H1 (cell line): ENCODE data around the gene SLC7A10. TPM values are rescaled to one million over a fixed set of nuclear protein-coding genes. Genes with fewer than 3 reads are reported as not detected.

ENCODE experiments used
- CTCF ChIA-PET: fragments of 300-600 bp; sonication (Branson Sonifier 250); formaldehyde crosslinking; loops from one replicate; lab custom pipeline; 2021; ENCODE audit not compliant: partially characterized antibody; lab: Charles Lee
- POLR2A ChIA-PET: fragments of 300-600 bp; sonication (Branson Sonifier 250); formaldehyde crosslinking; loops from one replicate; lab custom pipeline; 2021; ENCODE audit warnings: inconsistent platforms; ENCODE audit not compliant: partially characterized antibody; lab: Charles Lee
- DNase-seq, 2 experiments: peaks; one replicate each; pipeline versions ENCODE4 v3.0.0 to v3.0.0-alpha.2; 2010 to 2022; ENCODE audit warnings: low spot score in 2 of 2, low read depth in 1 of 2, mixed read lengths in 1 of 2
- FAIRE-seq: peaks from 2 replicates; lab custom pipeline; 2011; peaks lifted over from hg19 to GRCh38; lab: Jason Lieb, UNC
- H2AFZ ChIP-seq: 2 replicates; pipeline ENCODE4 v1.8.1; 2012; ENCODE audit warnings: low read length, inconsistent platforms
- H2AK5ac ChIP-seq: 2 replicates; pipeline ENCODE4 v1.6.1; 2013; ENCODE audit warnings: low read depth, low read length
- H2BK120ac ChIP-seq: replicated peaks from 2 replicates; pipeline ENCODE3; 2013; ENCODE audit warnings: low read depth, low read length, inconsistent platforms
- H2BK12ac ChIP-seq: 2 replicates; pipeline ENCODE4 v1.6.1; 2013; ENCODE audit warnings: low read depth, low read length
- H2BK15ac ChIP-seq: 2 replicates; pipeline ENCODE4 v1.6.1; 2013; ENCODE audit warnings: low read length
- H2BK20ac ChIP-seq: 2 replicates; pipeline ENCODE4 v1.6.1; 2013; ENCODE audit warnings: low read length
- H2BK5ac ChIP-seq: 2 replicates; pipeline ENCODE4 v1.6.1; 2013; ENCODE audit warnings: low read depth, low read length
- H3K14ac ChIP-seq: 2 replicates; pipeline ENCODE4 v1.6.1; 2013; ENCODE audit warnings: inconsistent platforms; ENCODE audit not compliant: insufficient read length
- H3K18ac ChIP-seq: 2 replicates; pipeline ENCODE4 v1.6.1; 2013; ENCODE audit warnings: low read length; ENCODE audit errors: extremely low read depth
- H3K23ac ChIP-seq: 2 replicates; pipeline ENCODE4 v1.6.1; 2013; ENCODE audit warnings: inconsistent platforms; ENCODE audit not compliant: insufficient read length
- H3K23me2 ChIP-seq: 2 replicates; pipeline ENCODE4 v1.6.1; 2013; ENCODE audit warnings: low read depth, low read length
- H3K27ac ChIP-seq: 2 replicates; pipeline ENCODE4 v1.6.1; 2011; ENCODE audit warnings: low read depth, low read length, inconsistent platforms
- H3K27me3 ChIP-seq, 4 experiments: replicated peaks in 1 of 4; 1 replicate in 1 of 4; 2 replicates in 3 of 4; pipeline versions ENCODE4 v1.6.1 to v1.8.1; 2011 to 2013; ENCODE audit warnings: low read length in 3 of 4, mild to moderate bottlenecking in 3 of 4, inconsistent platforms in 2 of 4, mixed read lengths in 2 of 4, moderate library complexity in 1 of 4; ENCODE audit not compliant: control insufficient read depth in 3 of 4, insufficient read depth in 3 of 4; ENCODE audit errors: extremely low read depth in 1 of 4
- H3K36me3 ChIP-seq, 4 experiments: 2 replicates each; pipeline versions ENCODE4 v1.6.1 to v1.8.1; 2011 to 2013; ENCODE audit warnings: mild to moderate bottlenecking in 4 of 4, low read length in 3 of 4, moderate library complexity in 2 of 4, control low read depth in 1 of 4, inconsistent platforms in 1 of 4; ENCODE audit not compliant: insufficient read depth in 4 of 4, control insufficient read depth in 2 of 4
- H3K4ac ChIP-seq: replicated peaks from 2 replicates; pipeline ENCODE3; 2013; ENCODE audit warnings: low read length, low read depth, mixed read lengths, inconsistent platforms; ENCODE audit not compliant: insufficient read length
- H3K4me1 ChIP-seq, 4 experiments: replicated peaks in 1 of 4; 1 replicate in 1 of 4; 2 replicates in 3 of 4; pipeline versions ENCODE4 v1.6.1 to v1.8.1; 2011 to 2013; ENCODE audit warnings: low read length in 3 of 4, inconsistent platforms in 2 of 4, mixed read lengths in 1 of 4; ENCODE audit not compliant: insufficient read depth in 4 of 4, control insufficient read depth in 3 of 4
- H3K4me2 ChIP-seq, 2 experiments: 2 replicates each; pipeline versions ENCODE4 v1.6.1 to v1.8.1; 2011 to 2013; ENCODE audit warnings: low read depth in 2 of 2, low read length in 2 of 2, control low read depth in 1 of 2, inconsistent platforms in 1 of 2, mild to moderate bottlenecking in 1 of 2; ENCODE audit not compliant: insufficient read depth in 1 of 2
- H3K4me3 ChIP-seq, 4 experiments: fragments of 200-600, 300-600 bp in 1 of 4; sonication (generic), shearing (Covaris generic), sonication (Bioruptor Twin) in 1 of 4; 2 replicates each; pipeline versions ENCODE4 v1.5.1 to v1.8.1; 2011 to 2016; ENCODE audit warnings: low read length in 4 of 4, low read depth in 3 of 4, control low read depth in 2 of 4, inconsistent platforms in 2 of 4, mild to moderate bottlenecking in 2 of 4, mixed read lengths in 1 of 4, moderate library complexity in 1 of 4; ENCODE audit not compliant: insufficient read depth in 2 of 4; ENCODE audit errors: extremely low read depth in 1 of 4
- H3K56ac ChIP-seq: replicated peaks from 2 replicates; pipeline ENCODE3; 2013; ENCODE audit warnings: low read depth, mild to moderate bottlenecking, mixed read lengths, low read length, inconsistent platforms; ENCODE audit not compliant: insufficient read length
- H3K79me1 ChIP-seq: 2 replicates; pipeline ENCODE4 v1.6.1; 2013; ENCODE audit warnings: low read depth, low read length, control low read depth
- H3K79me2 ChIP-seq, 2 experiments: 2 replicates each; pipeline versions ENCODE4 v1.6.1 to v1.8.1; 2012 to 2013; ENCODE audit warnings: low read length in 2 of 2, mild to moderate bottlenecking in 2 of 2, inconsistent platforms in 1 of 2; ENCODE audit not compliant: insufficient read depth in 2 of 2, control insufficient read depth in 1 of 2
- H3K9ac ChIP-seq, 4 experiments: replicated peaks in 1 of 4; 1 replicate in 1 of 4; 2 replicates in 3 of 4; pipeline versions ENCODE4 v1.6.1 to v1.8.1; 2011 to 2013; ENCODE audit warnings: low read depth in 3 of 4, low read length in 3 of 4, control low read depth in 2 of 4, mild to moderate bottlenecking in 2 of 4, moderate library complexity in 2 of 4, inconsistent platforms in 1 of 4; ENCODE audit errors: extremely low read depth in 1 of 4
- H3K9me3 ChIP-seq, 2 experiments: 2 replicates each; pipeline versions ENCODE4 v1.6.1 to v1.8.1; 2012 to 2013; ENCODE audit warnings: mild to moderate bottlenecking in 2 of 2, moderate library complexity in 2 of 2, control low read depth in 1 of 2, inconsistent platforms in 1 of 2, low read depth in 1 of 2, low read length in 1 of 2, mixed read lengths in 1 of 2; ENCODE audit not compliant: insufficient read depth in 2 of 2
- H4K20me1 ChIP-seq, 2 experiments: replicated peaks in 1 of 2; 2 replicates each; pipeline versions ENCODE3 to v1.8.1; 2011 to 2013; ENCODE audit warnings: inconsistent platforms in 2 of 2, low read length in 2 of 2, mild to moderate bottlenecking in 1 of 2; ENCODE audit not compliant: insufficient read depth in 2 of 2, control insufficient read depth in 1 of 2
- H4K5ac ChIP-seq: 2 replicates; pipeline ENCODE4 v1.6.1; 2013; ENCODE audit warnings: low read length, low read depth, mixed read lengths, inconsistent platforms; ENCODE audit not compliant: insufficient read length
- H4K8ac ChIP-seq: 2 replicates; pipeline ENCODE4 v1.8.0; 2013; ENCODE audit warnings: mild to moderate bottlenecking, moderate library complexity, low read length, inconsistent platforms; ENCODE audit not compliant: insufficient read depth; ENCODE audit errors: extremely low read depth
- H4K91ac ChIP-seq: replicated peaks from 2 replicates; pipeline ENCODE3; 2013; ENCODE audit warnings: low read length, mixed read lengths, inconsistent platforms; ENCODE audit not compliant: insufficient read length
- SIX5 ChIP-seq: IDR thresholded peaks from 2 replicates; pipeline ENCODE4 v1.6.1; 2011; ENCODE audit warnings: mild to moderate bottlenecking, low read depth, low read length
- WGBS, 2 experiments: shearing (Covaris generic) in 1 of 2; methylation state at CpG; one replicate each; pipeline versions ENCODE4 v1.1.6 to v1.1.7; 2013 to 2015; ENCODE audit warnings: low lambda C conversion rate in 2 of 2, mixed read lengths in 2 of 2, inconsistent platforms in 1 of 2, low coverage in 1 of 2, missing lambda C conversion rate in 1 of 2; ENCODE audit not compliant: insufficient replicate concordance in 2 of 2, insufficient coverage in 1 of 2, insufficient read length in 1 of 2; ENCODE audit errors: extremely low coverage in 1 of 2, missing lambda C conversion rate in 1 of 2; 5-methylcytosine and 5-hydroxymethylcytosine counted together
- polyA plus RNA-seq, 7 experiments: library from polyadenylated mRNA; depleted of rRNA in 3 of 7; stranded (reverse) in 5 of 7; unstranded in 2 of 7; fragments of >200 nt in 5 of 7; fragments of 200-250 nt in 2 of 7; gene quantifications; 1 replicate in 5 of 7; 2 replicates in 1 of 7; 4 replicates in 1 of 7; pipeline versions ENCODE4 v1.2.1 to v1.2.3, GENCODE V29; 2011 to 2013; ENCODE audit warnings: missing spikeins in 2 of 7, mixed read lengths in 2 of 7
- total RNA-seq: library from RNA; stranded (reverse); fragmentation: NEBNext Ultra II Directional; extraction: Animal tissue kit (Norgen Biotek cat#: 25700); gene quantifications from 2 replicates; pipeline ENCODE4 v1.2.1, GENCODE V29; 2021

Gene SLC7A10
- total and polyA plus RNA-seq, 2 of the 8 experiments (the other 6 are each of a cell fraction or from before 2014, with no cell fraction given): 3.7 to 7.1 TPM

DNA sequence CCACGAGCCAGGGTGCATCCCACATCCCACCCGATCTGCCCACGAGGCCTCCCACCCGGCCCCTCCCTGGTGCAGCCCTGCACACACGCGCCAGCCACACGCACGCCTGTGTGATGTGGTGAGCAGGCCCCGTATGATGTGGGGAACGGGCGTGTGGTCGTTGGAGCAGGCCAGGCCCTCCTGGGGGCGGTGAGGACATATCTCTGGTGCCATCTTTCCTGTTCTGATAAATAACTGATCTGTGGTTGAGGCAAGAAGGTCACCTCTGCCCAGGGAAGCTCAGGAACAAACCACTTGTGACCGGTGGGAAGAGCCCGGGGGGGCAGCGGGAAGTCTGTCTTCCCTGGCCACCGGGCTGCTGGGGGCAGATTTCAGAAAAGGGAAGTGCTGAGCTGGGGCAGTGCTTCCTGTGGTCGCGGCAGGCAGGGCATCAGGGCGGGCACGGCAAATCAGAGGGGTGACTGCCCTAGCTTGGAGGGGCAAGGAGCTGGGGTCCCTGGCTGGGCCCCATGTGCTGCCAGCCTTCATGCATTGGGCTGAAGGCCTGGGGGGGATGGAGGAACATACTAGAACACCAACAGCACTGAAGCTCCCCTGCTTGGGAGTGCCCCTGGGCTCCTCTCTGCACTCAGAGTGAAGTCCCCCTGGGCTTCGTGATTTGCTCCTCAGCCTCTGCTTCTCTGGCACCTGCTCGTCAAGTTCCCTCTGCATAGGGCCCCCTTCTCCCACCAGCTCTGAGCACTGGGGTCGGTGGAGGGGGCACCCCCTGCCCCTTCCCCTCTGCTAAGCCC, 35.2 kb upstream of the SLC7A10 start:
- Histone ChIP-seq H3K18ac (no peak overlapping the region), H3K4me1 (peaks cover 0 to 7% (median 0%) of the 10 kb centered on the region in 4 experiments; a peak in 1 of 7 replicates), H4K5ac (no peak overlapping the region), H2BK12ac (0 out of 2 replicates have a peak overlapping the region, but pooled peaks have one; percentile 17), H2AK5ac (no peak overlapping the region), H3K36me3 (no peaks in the 10 kb centered on the region), H3K14ac (no peak overlapping the region), H3K79me1 (no peaks in the 10 kb centered on the region), H3K4me2 (no peak overlapping the region), H3K23ac (no peak overlapping the region), H4K20me1 (no peaks in the 10 kb centered on the region), H3K27me3 (no peaks in the 10 kb centered on the region), H3K9me3 (no peaks in the 10 kb centered on the region), H3K56ac (no peak overlapping the region), H4K8ac (peak overlapping the region; percentile 9), H2AFZ (no peak overlapping the region), H3K23me2 (no peaks in the 10 kb centered on the region), H2BK15ac (no peak overlapping the region), H3K27ac (no peak overlapping the region), H2BK5ac (no peak overlapping the region), H2BK120ac (no peak overlapping the region), H3K4ac (no peak overlapping the region), H3K79me2 (no peaks in the 10 kb centered on the region), H4K91ac (no peak overlapping the region), H2BK20ac (no peak overlapping the region), H3K9ac (no peak overlapping the region), H3K4me3 (no peak overlapping the region)
- no peak for TF ChIP-seq SIX5
- FAIRE-seq (no peak), DNase-seq (no peak)
- WGBS, 2 experiments: 90% methylated on average over 22 of the region's 24 CpGs; no CpG with 5 or more reads in 1 of the 2 experiments
- CTCF ChIA-PET: interaction anchor here (0.5 to 3.6 kb wide), 8 partner anchors 9 to 957 kb away, joined by 3 to 23 read pairs (median 4); no protein-coding TSS in a partner anchor
- POLR2A ChIA-PET: interaction anchor here (1.2 to 2.0 kb wide), 3 partner anchors 10 to 114 kb away, joined by 3 to 8 read pairs (median 3); no protein-coding TSS in a partner anchor
